IMR-90 (cell line): ENCODE measurements around the gene SLC4A4. TPM values are rescaled to one million over a fixed set of nuclear protein-coding genes. Genes with fewer than 3 reads are reported as not detected.

Source experiments
- ATAC-seq: fragments of 200-7000 bp; cut with Tn5 transposase; 2 replicates; pipeline ENCODE4 v1.9.1; 2020; ENCODE audit warnings: low read depth, mild to moderate bottlenecking, moderate library complexity
- BruUV-seq: library from RNA; stranded (reverse); fragments of 400-500 nt; replicated peaks from 2 replicates; lab custom pipeline; 2021; lab: Mats Ljungman, UMichigan
- CTCF ChIA-PET: fragments of 300-600 bp; formaldehyde crosslinking; extraction: SDS; loops from one replicate; lab custom pipeline; 2021; ENCODE audit warnings: antibody characterized with exemption; lab: Yijun Ruan, JAX
- POLR2A ChIA-PET: fragments of 300-600 bp; sonication (Branson Sonifier 250); formaldehyde crosslinking; loops from one replicate; lab custom pipeline; 2022; ENCODE audit warnings: antibody characterized with exemption; ENCODE audit not compliant: unreplicated experiment; lab: Charles Lee
- DNase-seq: peaks from one replicate; pipeline ENCODE4 v3.0.0; 2013
- H2AFZ ChIP-seq: replicated peaks from 2 replicates; pipeline ENCODE3; 2013; ENCODE audit warnings: low read length, mild to moderate bottlenecking; ENCODE audit not compliant: poor library complexity
- H2AK5ac ChIP-seq: 2 replicates; pipeline ENCODE4 v1.6.1; 2013; ENCODE audit warnings: low read depth, low read length, inconsistent platforms
- H2AK9ac ChIP-seq: replicated peaks from 2 replicates; pipeline ENCODE3; 2013; ENCODE audit warnings: mild to moderate bottlenecking, low read depth, low read length, moderate library complexity; ENCODE audit not compliant: poor library complexity
- H2BK120ac ChIP-seq: 2 replicates; pipeline ENCODE4 v1.6.1; 2013; ENCODE audit warnings: low read depth, low read length, inconsistent platforms
- H2BK15ac ChIP-seq: 3 replicates; pipeline ENCODE4 v1.6.1; 2013; ENCODE audit warnings: low read depth, low read length, inconsistent platforms
- H2BK20ac ChIP-seq: 2 replicates; pipeline ENCODE4 v1.6.1; 2013; ENCODE audit warnings: low read depth, mild to moderate bottlenecking, inconsistent platforms, low read length, moderate library complexity
- H2BK5ac ChIP-seq: 2 replicates; pipeline ENCODE4 v1.6.1; 2013; ENCODE audit warnings: mild to moderate bottlenecking, low read depth, low read length, inconsistent platforms; ENCODE audit not compliant: poor library complexity, severe bottlenecking
- H3K14ac ChIP-seq: replicated peaks from 2 replicates; pipeline ENCODE4 v1.6.1; 2013; ENCODE audit warnings: low read depth, low read length, inconsistent platforms
- H3K18ac ChIP-seq: 2 replicates; pipeline ENCODE4 v1.6.1; 2013; ENCODE audit warnings: low read depth, low read length, control low read depth
- H3K23ac ChIP-seq: 2 replicates; pipeline ENCODE4 v1.6.1; 2013; ENCODE audit warnings: low read depth, low read length, inconsistent platforms
- H3K27ac ChIP-seq: 2 replicates; pipeline ENCODE4 v1.5.1; 2013; ENCODE audit warnings: mild to moderate bottlenecking, control low read depth, low read length; ENCODE audit not compliant: insufficient read depth
- H3K27me3 ChIP-seq: 2 replicates; pipeline ENCODE4 v1.6.1; 2013; ENCODE audit warnings: low read length; ENCODE audit not compliant: control insufficient read depth, insufficient read depth
- H3K36me3 ChIP-seq: 2 replicates; pipeline ENCODE4 v1.6.1; 2013; ENCODE audit warnings: low read length, mixed read lengths; ENCODE audit not compliant: control insufficient read depth, insufficient read depth
- H3K4ac ChIP-seq: 2 replicates; pipeline ENCODE4 v1.6.1; 2013; ENCODE audit warnings: low read depth, low read length, inconsistent platforms
- H3K4me1 ChIP-seq: 2 replicates; pipeline ENCODE4 v1.6.1; 2013; ENCODE audit warnings: low read length, mixed read lengths; ENCODE audit not compliant: control insufficient read depth, insufficient read depth
- H3K4me2 ChIP-seq: 2 replicates; pipeline ENCODE4 v1.6.1; 2013; ENCODE audit warnings: low read depth, mild to moderate bottlenecking, control low read depth, low read length, moderate library complexity
- H3K4me3 ChIP-seq: 2 replicates; pipeline ENCODE4 v1.5.1; 2013; ENCODE audit warnings: low read depth, mild to moderate bottlenecking, control low read depth, low read length, moderate library complexity; ENCODE audit not compliant: insufficient read depth
- H3K56ac ChIP-seq: 2 replicates; pipeline ENCODE4 v1.6.1; 2013; ENCODE audit warnings: low read length, inconsistent platforms; ENCODE audit not compliant: insufficient read depth; ENCODE audit errors: extremely low read depth
- H3K79me1 ChIP-seq, 2 experiments: 2 replicates each; pipeline ENCODE4 v1.6.1; 2013; ENCODE audit warnings: low read length in 2 of 2, inconsistent platforms in 1 of 2, low read depth in 1 of 2
- H3K9ac ChIP-seq: 2 replicates; pipeline ENCODE4 v1.6.1; 2013; ENCODE audit warnings: low read depth, low read length, control low read depth
- H3K9me1 ChIP-seq: 2 replicates; pipeline ENCODE4 v1.6.1; 2013; ENCODE audit warnings: low read length, inconsistent platforms; ENCODE audit not compliant: insufficient read depth
- H3K9me3 ChIP-seq: 2 replicates; pipeline ENCODE4 v1.6.1; 2013; ENCODE audit warnings: low read length; ENCODE audit not compliant: control insufficient read depth, insufficient read depth
- H4K20me1 ChIP-seq: 2 replicates; pipeline ENCODE4 v1.6.1; 2013; ENCODE audit warnings: low read length, inconsistent platforms; ENCODE audit not compliant: insufficient read depth
- H4K5ac ChIP-seq: 2 replicates; pipeline ENCODE4 v1.6.1; 2013; ENCODE audit warnings: mild to moderate bottlenecking, low read depth, low read length, control low read depth
- H4K8ac ChIP-seq, 2 experiments: 2 replicates each; pipeline ENCODE4 v1.6.1; 2013; ENCODE audit warnings: low read depth in 2 of 2, low read length in 2 of 2, control low read depth in 1 of 2, inconsistent platforms in 1 of 2
- H4K91ac ChIP-seq: 2 replicates; pipeline ENCODE4 v1.6.1; 2013; ENCODE audit warnings: low read depth, low read length, inconsistent platforms; ENCODE audit not compliant: insufficient read depth
- NFE2L2 ChIP-seq: fragments of 150-350 bp; IDR thresholded peaks from 2 replicates; pipeline ENCODE4 v1.6.1; 2016; ENCODE audit warnings: low read depth, mild to moderate bottlenecking, low read length
- WGBS, 2 experiments: methylation state at CpG; one replicate each; pipeline versions ENCODE4 v1.1.5 to v1.1.7; 2013; ENCODE audit warnings: missing lambda C conversion rate in 2 of 2; ENCODE audit not compliant: insufficient read length in 1 of 2; ENCODE audit errors: extremely low coverage in 2 of 2; 5-methylcytosine and 5-hydroxymethylcytosine counted together
- dilution Hi-C: fragments of 300-500 bp; cut with HindIII; formaldehyde crosslinking; loops from one replicate; pipeline ENCODE4 v1.14.3; 2018; ENCODE audit warnings: low sequenced_read_pairs; ENCODE audit not compliant: unreplicated experiment
- in situ Hi-C: fragments of 300-500 bp; cut with MboI; formaldehyde crosslinking; loops from 3 replicates; pipeline ENCODE4 v1.14.3; 2019; ENCODE audit warnings: low sequenced_read_pairs, inconsistent platforms, mixed read lengths
- intact Hi-C: fragments of 100-400 bp; cut with micrococcal nuclease; formaldehyde crosslinking; loops from 2 replicates; pipeline ENCODE4 v1.10.0; 2022
- polyA plus RNA-seq, 3 experiments: library from polyadenylated mRNA; depleted of rRNA; stranded (reverse); fragments of >200 nt; gene quantifications; 2 replicates each; pipeline ENCODE4 v1.2.3, GENCODE V29; 2012; ENCODE audit warnings: low replicate concordance in 1 of 3
- total RNA-seq: library from RNA; depleted of rRNA; stranded (reverse); fragments of >200 nt; gene quantifications from 2 replicates; pipeline ENCODE4 v1.2.3, GENCODE V29; 2012

The SLC4A4 gene
- total and polyA plus RNA-seq, 2 of the 4 experiments (the other 2 are of a cell fraction) = 5.6 to 16.8 TPM

- H3K9ac ChIP-seq = no peak overlapping the region
- BruUV-seq = no TSS peak
- in situ Hi-C loops (no loop called here), intact Hi-C loops (no loop called here), dilution Hi-C loops (no loop called here)
- H3K9me3 ChIP-seq = no peaks in the 10 kb centered on the region
- DNase-seq = no peak
- H3K27ac ChIP-seq = no peak overlapping the region
- no peak overlapping the region for H4K91ac ChIP-seq
- H2BK15ac ChIP-seq = no peak overlapping the region
- no peak overlapping the region for H2AK5ac ChIP-seq
- H3K4me3 ChIP-seq = no peak overlapping the region
- no peak overlapping the region for H3K18ac ChIP-seq
- no peak overlapping the region for H3K4me2 ChIP-seq
- H4K20me1 ChIP-seq = no peaks in the 10 kb centered on the region
- no peaks in the 10 kb centered on the region for H3K4me1 ChIP-seq
- H2BK5ac ChIP-seq = no peak overlapping the region
- no peak overlapping the region for H3K14ac ChIP-seq
- H3K23ac ChIP-seq = no peak overlapping the region
- H4K8ac ChIP-seq = no peak overlapping the region
- peaks cover 0 to 8% of the 10 kb centered on the region in 2 experiments; a peak in 3 of 4 replicates for H3K79me1 ChIP-seq
- no peak for TF ChIP-seq NFE2L2
- ChIA-PET CTCF (interaction anchor here (0.6 kb wide), 1 partner anchor 441 kb away, joined by 5 read pairs; no protein-coding TSS in a partner anchor), POLR2A (no interaction called here)
- no peak overlapping the region for H2BK120ac ChIP-seq
- no peaks in the 10 kb centered on the region for H3K27me3 ChIP-seq
- H3K4ac ChIP-seq = no peak overlapping the region
- no peak overlapping the region for H2AFZ ChIP-seq
- H3K56ac ChIP-seq = no peak overlapping the region
- H3K9me1 ChIP-seq = no peaks in the 10 kb centered on the region
- no peak overlapping the region for H2BK20ac ChIP-seq
- ATAC-seq = no peak
- WGBS, 2 experiments = no CpG with 5 or more reads among the region's 1 CpG
- H3K36me3 ChIP-seq = peaks cover 11% of the 10 kb centered on the region
- H4K5ac ChIP-seq = no peak overlapping the region
- no peak overlapping the region for H2AK9ac ChIP-seq
Measured at GRCh38 chr4:71533121-71533520, 194.3 kb downstream of the SLC4A4 start.
